DLD1 (cell line): ENCODE measurements around the gene GET4.

Source experiments
- in situ Hi-C: cut with HindIII; loops from 2 replicates; pipeline ENCODE4 v1.10.0; 2017; ENCODE audit warnings: low sequenced_read_pairs

GET4 gene

GRCh38 chr7:945147-945555 is 68.8 kb downstream of the GET4 start:
- in situ Hi-C loops, result no loop called here

DNA sequence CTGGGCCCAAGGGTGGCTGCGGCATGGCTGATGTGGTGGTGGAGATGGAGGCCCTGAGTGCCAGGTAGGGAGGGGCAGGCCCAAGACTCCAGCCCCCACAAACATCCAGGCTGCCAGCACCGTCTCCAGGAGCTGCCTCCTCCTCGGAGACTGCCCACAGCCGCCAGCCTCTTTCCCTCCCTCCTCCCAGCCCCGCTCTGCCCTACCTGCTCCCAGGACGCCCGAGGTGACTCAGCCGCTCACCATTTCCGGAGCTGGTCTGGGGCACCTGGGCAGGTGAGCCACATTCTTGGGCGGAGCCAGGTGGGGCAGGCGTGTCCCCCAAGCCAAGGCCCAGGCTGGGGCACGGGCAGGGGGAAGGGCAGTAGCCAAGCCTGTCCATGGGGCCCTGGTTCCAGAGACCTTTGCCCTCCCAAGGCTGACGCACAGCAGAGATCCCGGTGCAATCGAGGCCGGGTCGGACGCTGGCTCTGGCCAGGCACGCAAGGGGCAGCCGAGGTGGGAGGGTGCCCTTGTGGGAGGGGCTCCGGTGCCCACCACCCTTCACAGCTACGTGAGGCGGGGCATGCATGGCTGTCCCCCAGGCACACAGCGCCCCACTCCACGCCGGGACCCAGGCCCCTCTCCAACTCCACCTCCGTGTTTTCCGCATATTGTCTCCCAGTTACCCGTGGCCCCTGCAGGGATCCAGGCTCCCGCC is 69.4 kb downstream of the GET4 start:
- in situ Hi-C loops, result no loop called here
